PFSK-1 (cell line): ENCODE data around the gene STMN1.

ENCODE experiments used
- FOXP2 ChIP-seq: optimal IDR thresholded peaks from 2 replicates; pipeline ENCODE3; 2011; ENCODE audit warnings: borderline replicate concordance, control low read depth, inconsistent platforms; ENCODE audit not compliant: insufficient read depth; ENCODE audit errors: extremely low read length, extremely low read depth
- POLR2AphosphoS5 ChIP-seq: IDR thresholded peaks from 2 replicates; pipeline ENCODE4 v1.6.1; 2012; ENCODE audit warnings: low read depth, mild to moderate bottlenecking, control low read depth, low read length, moderate library complexity
- REST ChIP-seq, 2 experiments: IDR thresholded peaks; 2 replicates each; pipeline versions ENCODE4 v1.6.1 to v1.8.0; 2011 to 2012; ENCODE audit warnings: low read depth in 2 of 2, low read length in 2 of 2, control low read depth in 1 of 2, inconsistent platforms in 1 of 2, mild to moderate bottlenecking in 1 of 2, moderate library complexity in 1 of 2; ENCODE audit not compliant: insufficient read depth in 1 of 2
- SIN3A ChIP-seq: IDR thresholded peaks from 2 replicates; pipeline ENCODE4 v1.6.1; 2012; ENCODE audit warnings: mild to moderate bottlenecking, low read length, moderate library complexity, borderline replicate concordance; ENCODE audit not compliant: insufficient read depth
- TAF1 ChIP-seq: IDR thresholded peaks from 2 replicates; pipeline ENCODE4 v1.6.1; 2012; ENCODE audit warnings: low read length, control low read depth, borderline replicate concordance; ENCODE audit not compliant: insufficient read depth

STMN1 gene

DNA sequence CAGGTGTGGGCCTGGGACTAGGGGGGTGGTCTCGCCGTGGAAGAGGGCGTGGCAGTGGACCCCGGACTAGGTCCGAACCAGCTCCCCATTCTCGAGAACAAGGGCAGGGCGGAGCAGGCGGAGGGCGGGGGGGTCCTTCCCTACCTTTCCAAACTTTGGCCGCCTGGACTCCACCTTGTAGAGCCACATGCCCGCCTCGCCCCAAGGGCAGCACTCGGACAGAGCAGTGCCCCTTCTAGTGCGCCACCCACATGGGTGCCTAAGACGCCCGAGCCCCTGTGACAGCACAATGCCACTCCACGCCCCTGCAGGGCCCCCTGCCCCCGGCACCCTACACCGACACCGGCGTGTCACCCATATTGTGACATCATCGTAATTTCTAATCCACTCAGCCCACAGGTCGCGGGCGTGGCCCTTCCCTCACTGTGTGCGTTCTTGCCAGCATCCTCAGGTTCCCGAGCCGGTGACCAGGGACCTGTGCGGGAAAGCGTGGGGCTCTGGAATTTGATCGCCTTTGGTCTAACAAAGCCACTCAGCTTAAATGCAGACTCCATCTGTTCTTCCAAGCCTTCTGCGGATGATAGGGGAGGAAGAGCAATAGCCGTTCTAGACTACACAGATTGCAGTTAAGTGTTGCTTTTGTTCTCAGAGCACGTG lies 553 bp upstream of the STMN1 start:
- no peak for TF ChIP-seq FOXP2
- TF ChIP-seq POLR2AphosphoS5: no peak
- no peak for TF ChIP-seq SIN3A
- TF ChIP-seq REST (IDR thresholded peaks at IDR 0.05; ENCODE audit: insufficient read depth in 1 of 2, low read depth in 2 of 2, low read length in 2 of 2): no peak

GRCh38 chr1:25904943-25905679 lies 1.1 kb downstream of the STMN1 start:
- TF ChIP-seq POLR2AphosphoS5: 0 out of 2 replicates have a peak, but pooled peaks have one; percentile 33
- peak; percentile 59; the same call in 1 of the 2 replicates for TF ChIP-seq SIN3A
- TF ChIP-seq TAF1: 0 out of 2 replicates have a peak, but pooled peaks have one; percentile 15
- TF ChIP-seq REST (IDR thresholded peaks at IDR 0.05; ENCODE audit: insufficient read depth in 1 of 2, low read depth in 2 of 2, low read length in 2 of 2): no peak
- no peak for TF ChIP-seq FOXP2

DNA sequence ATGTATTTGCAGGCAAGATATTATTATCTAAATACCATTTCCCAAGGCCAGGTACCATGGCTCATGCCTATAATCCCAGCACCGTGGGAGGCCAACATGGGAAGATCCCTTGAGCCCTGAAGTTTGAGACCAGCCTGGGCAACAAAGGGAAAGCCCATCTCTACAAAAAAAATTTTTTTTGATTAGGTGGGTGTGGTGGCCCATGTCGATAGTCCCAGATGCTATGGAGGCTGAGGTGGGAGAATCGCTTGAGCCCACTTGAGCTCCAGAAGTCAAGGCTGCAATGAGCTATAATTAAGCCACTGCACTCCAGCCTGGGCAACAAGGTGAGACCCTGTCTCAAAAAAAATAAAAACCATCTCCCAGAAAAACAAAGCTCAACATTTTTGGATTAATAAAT lies 2.2 kb downstream of the STMN1 start:
- TF ChIP-seq REST (IDR thresholded peaks at IDR 0.05; ENCODE audit: insufficient read depth in 1 of 2, low read depth in 2 of 2, low read length in 2 of 2) (no peak), TAF1 (no peak), FOXP2 (no peak), POLR2AphosphoS5 (no peak), SIN3A (no peak)

- TF ChIP-seq REST (IDR thresholded peaks at IDR 0.05; ENCODE audit: insufficient read depth in 1 of 2, low read depth in 2 of 2, low read length in 2 of 2): no peak
- no peak for TF ChIP-seq POLR2AphosphoS5
- TF ChIP-seq FOXP2: no peak
- no peak for TF ChIP-seq TAF1
- no peak for TF ChIP-seq SIN3A
Observed at GRCh38 chr1:25902462-25902861, 3.8 kb downstream of the STMN1 start.

- TF ChIP-seq SIN3A: no peak
- TF ChIP-seq FOXP2: no peak
- TF ChIP-seq TAF1: no peak
- TF ChIP-seq POLR2AphosphoS5: no peak
- TF ChIP-seq REST (IDR thresholded peaks at IDR 0.05; ENCODE audit: insufficient read depth in 1 of 2, low read depth in 2 of 2, low read length in 2 of 2): no peak
Observed at GRCh38 chr1:25900219-25900618, 6.0 kb downstream of the STMN1 start.
